NCI-H2029 treated with DMSO at 0.1 percent for 48 hours (cell line): ENCODE data around the gene ARL13A.
"Not testable (repeated sequence)": the region's sequence is repeated elsewhere in the genome, so short reads cannot be mapped to it uniquely, and the experiment has no call there.

Source experiments
- DNase-seq: peaks from one replicate; lab custom pipeline; 2025; lab: John Stamatoyannopoulos, UW

The ARL13A gene

GRCh38 chrX:100990139-100990538, 20.6 kb downstream of the ARL13A start:
- no peak for DNase-seq

- no peak for DNase-seq
Measured at GRCh38 chrX:100994352-100995281, 25.1 kb downstream of the ARL13A start.

GRCh38 chrX:100995469-100995868, 26.0 kb downstream of the ARL13A start:
- no peak for DNase-seq

- DNase-seq, result no peak
Measured at GRCh38 chrX:100999451-100999850, 29.9 kb downstream of the ARL13A start.

- DNase-seq, result no peak
Measured at GRCh38 chrX:101009090-101009489, 39.6 kb downstream of the ARL13A start.

- not testable (repeated sequence) for DNase-seq
Measured at GRCh38 chrX:101012031-101012430, 42.5 kb downstream of the ARL13A start.

- DNase-seq, result no peak
Measured at GRCh38 chrX:101022020-101022419, 52.5 kb downstream of the ARL13A start.

- DNase-seq, result no peak
Measured at GRCh38 chrX:101025126-101025525, 55.6 kb downstream of the ARL13A start.

GRCh38 chrX:101028562-101028961, 59.1 kb downstream of the ARL13A start:
- no peak for DNase-seq

- no peak for DNase-seq
Measured at GRCh38 chrX:101029665-101030064, 60.2 kb downstream of the ARL13A start.

- DNase-seq, result no peak
Measured at GRCh38 chrX:101037231-101037630, 67.7 kb downstream of the ARL13A start.

GRCh38 chrX:101040197-101040596, 70.7 kb downstream of the ARL13A start:
- no peak for DNase-seq
